GM12892 (cell line): Measurements from ENCODE around the gene EDN2.

Source experiments
- POLR2A ChIP-seq: IDR thresholded peaks from 2 replicates; pipeline ENCODE4 v1.6.1; 2011; ENCODE audit warnings: low read depth, low read length, control low read depth
- POLR2AphosphoS5 ChIP-seq: IDR thresholded peaks from 2 replicates; pipeline ENCODE4 v1.6.1; 2011; ENCODE audit warnings: low read depth, low read length, control low read depth

- TF ChIP-seq POLR2A: no peak
- no peak for TF ChIP-seq POLR2AphosphoS5
Observed at GRCh38 chr1:41473738-41474362, 10.6 kb downstream of the EDN2 start.
